T-helper 1 cell treated with Interleukin-12 subunit alpha and Interleukin-12 subunit beta and Interleukin-4 antibody, amounts not matched to agents 30 μg/mL and 1 μg/mL, for 36 hours (primary cell): ENCODE data around the gene PDLIM1.

ENCODE experiments used
- H3K27ac Mint-ChIP-seq: one replicate; pipeline ENCODE4 v1.8.0; 2021; ENCODE audit warnings: mild to moderate bottlenecking, mixed read lengths
- H3K27me3 Mint-ChIP-seq: one replicate; pipeline ENCODE4 v1.8.0; 2021; ENCODE audit warnings: low read depth, mixed read lengths
- H3K36me3 Mint-ChIP-seq: one replicate; pipeline ENCODE4 v1.8.0; 2021; ENCODE audit warnings: low read depth, mixed read lengths
- H3K4me1 Mint-ChIP-seq: one replicate; pipeline ENCODE4 v1.8.0; 2021; ENCODE audit warnings: low read depth, mixed read lengths
- H3K4me3 Mint-ChIP-seq: one replicate; pipeline ENCODE4 v1.8.0; 2021; ENCODE audit warnings: mild to moderate bottlenecking, moderate library complexity, mixed read lengths
- H3K9me3 Mint-ChIP-seq: one replicate; pipeline ENCODE4 v1.8.0; 2021; ENCODE audit warnings: mixed read lengths

PDLIM1 gene

GRCh38 chr10:95273393-95274312 lies 17.1 kb downstream of the PDLIM1 start:
- Mint-ChIP-seq H3K27me3 (no peaks in the 10 kb centered on the region), H3K4me3 (no peak overlapping the region), H3K27ac (no peak overlapping the region), H3K36me3 (peaks cover 7% of the 10 kb centered on the region), H3K4me1 (peaks cover 3% of the 10 kb centered on the region), H3K9me3 (no peaks in the 10 kb centered on the region)

- no peak overlapping the region for H3K4me3 Mint-ChIP-seq
- H3K27ac Mint-ChIP-seq = no peak overlapping the region
- no peaks in the 10 kb centered on the region for H3K4me1 Mint-ChIP-seq
- H3K9me3 Mint-ChIP-seq = no peaks in the 10 kb centered on the region
- peaks cover 4% of the 10 kb centered on the region for H3K36me3 Mint-ChIP-seq
- H3K27me3 Mint-ChIP-seq = no peaks in the 10 kb centered on the region
Measured at GRCh38 chr10:95268438-95268837, 22.4 kb downstream of the PDLIM1 start.

GRCh38 chr10:95267251-95267650 lies 23.6 kb downstream of the PDLIM1 start:
- no peak overlapping the region for H3K4me3 Mint-ChIP-seq
- peaks cover 4% of the 10 kb centered on the region for H3K36me3 Mint-ChIP-seq
- H3K4me1 Mint-ChIP-seq = no peaks in the 10 kb centered on the region
- no peaks in the 10 kb centered on the region for H3K9me3 Mint-ChIP-seq
- no peak overlapping the region for H3K27ac Mint-ChIP-seq
- H3K27me3 Mint-ChIP-seq = no peaks in the 10 kb centered on the region

- H3K27ac Mint-ChIP-seq = no peak overlapping the region
- H3K4me1 Mint-ChIP-seq = no peaks in the 10 kb centered on the region
- H3K27me3 Mint-ChIP-seq = no peaks in the 10 kb centered on the region
- no peaks in the 10 kb centered on the region for H3K9me3 Mint-ChIP-seq
- no peak overlapping the region for H3K4me3 Mint-ChIP-seq
- peaks cover 4% of the 10 kb centered on the region for H3K36me3 Mint-ChIP-seq
Measured at GRCh38 chr10:95266674-95267095, 24.1 kb downstream of the PDLIM1 start.

- Mint-ChIP-seq H3K9me3 (no peaks in the 10 kb centered on the region), H3K27ac (no peak overlapping the region), H3K36me3 (peaks cover 4% of the 10 kb centered on the region), H3K27me3 (no peaks in the 10 kb centered on the region), H3K4me3 (no peak overlapping the region), H3K4me1 (no peaks in the 10 kb centered on the region)
Measured at GRCh38 chr10:95265572-95265971, 25.2 kb downstream of the PDLIM1 start.

GRCh38 chr10:95264227-95265051 lies 26.4 kb downstream of the PDLIM1 start:
- no peaks in the 10 kb centered on the region for H3K9me3 Mint-ChIP-seq
- H3K27ac Mint-ChIP-seq = no peak overlapping the region
- no peak overlapping the region for H3K4me3 Mint-ChIP-seq
- no peaks in the 10 kb centered on the region for H3K27me3 Mint-ChIP-seq
- peaks cover 4% of the 10 kb centered on the region for H3K36me3 Mint-ChIP-seq
- H3K4me1 Mint-ChIP-seq = no peaks in the 10 kb centered on the region

- Mint-ChIP-seq H3K27ac (no peak overlapping the region), H3K27me3 (no peaks in the 10 kb centered on the region), H3K4me1 (no peaks in the 10 kb centered on the region), H3K9me3 (no peaks in the 10 kb centered on the region), H3K4me3 (no peak overlapping the region), H3K36me3 (peaks cover 1% of the 10 kb centered on the region)
Measured at GRCh38 chr10:95263864-95264226, 27.0 kb downstream of the PDLIM1 start.

- no peaks in the 10 kb centered on the region for H3K27me3 Mint-ChIP-seq
- no peak overlapping the region for H3K27ac Mint-ChIP-seq
- no peak overlapping the region for H3K4me3 Mint-ChIP-seq
- H3K9me3 Mint-ChIP-seq = no peaks in the 10 kb centered on the region
- H3K4me1 Mint-ChIP-seq = no peaks in the 10 kb centered on the region
- H3K36me3 Mint-ChIP-seq = no peaks in the 10 kb centered on the region
Measured at GRCh38 chr10:95262763-95263518, 27.9 kb downstream of the PDLIM1 start.

- Mint-ChIP-seq H3K4me3 (no peak overlapping the region), H3K4me1 (no peaks in the 10 kb centered on the region), H3K27me3 (no peaks in the 10 kb centered on the region), H3K27ac (no peak overlapping the region), H3K9me3 (no peaks in the 10 kb centered on the region), H3K36me3 (peaks cover 2% of the 10 kb centered on the region)
Measured at GRCh38 chr10:95261926-95262325, 28.9 kb downstream of the PDLIM1 start.

GRCh38 chr10:95260909-95261552 lies 29.8 kb downstream of the PDLIM1 start:
- no peaks in the 10 kb centered on the region for H3K4me1 Mint-ChIP-seq
- H3K9me3 Mint-ChIP-seq = no peaks in the 10 kb centered on the region
- H3K36me3 Mint-ChIP-seq = peaks cover 2% of the 10 kb centered on the region
- no peaks in the 10 kb centered on the region for H3K27me3 Mint-ChIP-seq
- no peak overlapping the region for H3K27ac Mint-ChIP-seq
- H3K4me3 Mint-ChIP-seq = no peak overlapping the region

GRCh38 chr10:95260397-95260881 lies 30.4 kb downstream of the PDLIM1 start:
- Mint-ChIP-seq H3K4me3 (no peak overlapping the region), H3K9me3 (no peaks in the 10 kb centered on the region), H3K27ac (no peak overlapping the region), H3K4me1 (no peaks in the 10 kb centered on the region), H3K27me3 (no peaks in the 10 kb centered on the region), H3K36me3 (peaks cover 2% of the 10 kb centered on the region)

- Mint-ChIP-seq H3K4me1 (no peaks in the 10 kb centered on the region), H3K36me3 (peaks cover 2% of the 10 kb centered on the region), H3K9me3 (no peaks in the 10 kb centered on the region), H3K27ac (no peak overlapping the region), H3K27me3 (peaks cover 8% of the 10 kb centered on the region), H3K4me3 (no peak overlapping the region)
Measured at GRCh38 chr10:95257849-95258248, 33.0 kb downstream of the PDLIM1 start.

GRCh38 chr10:95256268-95256667 lies 34.5 kb downstream of the PDLIM1 start:
- Mint-ChIP-seq H3K27ac (no peak overlapping the region), H3K4me1 (no peaks in the 10 kb centered on the region), H3K4me3 (no peak overlapping the region), H3K36me3 (peaks cover 2% of the 10 kb centered on the region), H3K27me3 (peaks cover 18% of the 10 kb centered on the region), H3K9me3 (no peaks in the 10 kb centered on the region)

- H3K27me3 Mint-ChIP-seq = peaks cover 18% of the 10 kb centered on the region
- H3K36me3 Mint-ChIP-seq = peaks cover 2% of the 10 kb centered on the region
Measured at GRCh38 chr10:95254629-95255028, 36.2 kb downstream of the PDLIM1 start.

More at GRCh38 chr10:95254629-95255028, 36.2 kb downstream of the PDLIM1 start:
- Mint-ChIP-seq H3K27ac (no peak overlapping the region), H3K9me3 (no peaks in the 10 kb centered on the region), H3K4me3 (no peak overlapping the region), H3K4me1 (no peaks in the 10 kb centered on the region)
